HG02588 (cell line): ENCODE measurements around the gene BANF2.
"Not testable (repeated sequence)": the region's sequence is repeated elsewhere in the genome, so short reads cannot be mapped to it uniquely, and the experiment has no call there.

Source experiments
- ATAC-seq: cut with Tn5 transposase; IDR thresholded peaks from one replicate; pipeline ENCODE4 v1.9.1; 2021; ENCODE audit warnings: mild to moderate bottlenecking, moderate library complexity; ENCODE audit not compliant: unreplicated experiment

The BANF2 gene

GRCh38 chr20:17761604-17762003 is 61.8 kb downstream of the BANF2 start:
- no peak for ATAC-seq

GRCh38 chr20:17762243-17762872 is 62.6 kb downstream of the BANF2 start:
- ATAC-seq: no peak

- ATAC-seq: no peak
These were observed 63.2 kb downstream of the BANF2 start for GRCh38 chr20:17762873-17763557.

- no peak for ATAC-seq
These were observed 65.3 kb downstream of the BANF2 start for GRCh38 chr20:17765017-17765416.

GRCh38 chr20:17765584-17765983 is 65.8 kb downstream of the BANF2 start:
- no peak for ATAC-seq

- ATAC-seq: no peak
These were observed 66.5 kb downstream of the BANF2 start for GRCh38 chr20:17766226-17766625.

GRCh38 chr20:17767624-17768023 is 67.9 kb downstream of the BANF2 start:
- no peak for ATAC-seq

- ATAC-seq: no peak
These were observed 68.5 kb downstream of the BANF2 start for GRCh38 chr20:17768271-17768670.

- ATAC-seq: not testable (repeated sequence)
These were observed 70.0 kb downstream of the BANF2 start for GRCh38 chr20:17769716-17770115.

GRCh38 chr20:17771206-17772004 is 71.6 kb downstream of the BANF2 start:
- no peak for ATAC-seq

- no peak for ATAC-seq
These were observed 72.2 kb downstream of the BANF2 start for GRCh38 chr20:17772005-17772343.

- no peak for ATAC-seq
These were observed 73.9 kb downstream of the BANF2 start for GRCh38 chr20:17773619-17774018.

- ATAC-seq: no peak
These were observed 75.8 kb downstream of the BANF2 start for GRCh38 chr20:17775600-17775999.

- ATAC-seq: no peak
These were observed 76.8 kb downstream of the BANF2 start for GRCh38 chr20:17776551-17776950.

- ATAC-seq: not testable (repeated sequence)
These were observed 79.2 kb downstream of the BANF2 start for GRCh38 chr20:17779011-17779410.

- peak; percentile 86 for ATAC-seq
These were observed 83.0 kb downstream of the BANF2 start for GRCh38 chr20:17782768-17783167.

- ATAC-seq: no peak
These were observed 83.9 kb downstream of the BANF2 start for GRCh38 chr20:17783671-17784070.

GRCh38 chr20:17785007-17785406 is 85.2 kb downstream of the BANF2 start:
- ATAC-seq: no peak
